Stomach smooth muscle (tissue), 2 donors: ENCODE data around the gene BTBD18.
"Not testable (repeated sequence)": the region's sequence is repeated elsewhere in the genome, so short reads cannot be mapped to it uniquely, and the experiment has no call there.

Experiments used
- H3K27ac ChIP-seq: one replicate; pipeline ENCODE4 v1.7.0; 2013; ENCODE audit warnings: mild to moderate bottlenecking, low read length, inconsistent platforms
- H3K27me3 ChIP-seq, 2 donors: one replicate each; pipeline ENCODE4 v1.7.0; 2013; ENCODE audit warnings: low read length in 2 of 2; ENCODE audit not compliant: insufficient read depth in 2 of 2, control insufficient read depth in 1 of 2
- H3K36me3 ChIP-seq, 2 donors: one replicate each; pipeline ENCODE4 v1.7.0; 2013; ENCODE audit warnings: low read length in 2 of 2; ENCODE audit not compliant: control insufficient read depth in 2 of 2, insufficient read depth in 2 of 2
- H3K4me1 ChIP-seq: one replicate; pipeline ENCODE4 v1.7.0; 2013; ENCODE audit warnings: low read length; ENCODE audit not compliant: control insufficient read depth, insufficient read depth
- H3K4me3 ChIP-seq, 2 donors: one replicate each; pipeline ENCODE4 v1.7.0; 2013; ENCODE audit warnings: low read length in 2 of 2
- H3K9ac ChIP-seq, 2 donors: one replicate each; pipeline ENCODE4 v1.7.0; 2013; ENCODE audit warnings: low read length in 2 of 2, mild to moderate bottlenecking in 1 of 2
- H3K9me3 ChIP-seq, 2 donors: one replicate each; pipeline ENCODE4 v1.7.0; 2013; ENCODE audit warnings: low read length in 2 of 2; ENCODE audit not compliant: control insufficient read depth in 2 of 2
- donor health status: healthy.
- donor health status: Pancreatic carcinoma.

BTBD18 gene

GRCh38 chr11:57732661-57733060 is 19.0 kb downstream of the BTBD18 start:
- Histone ChIP-seq H3K4me3 (no peak overlapping the region), H3K27ac (no peak overlapping the region), H3K4me1 (no peaks in the 10 kb centered on the region), H3K36me3 (peaks cover 3% of the 10 kb centered on the region in 2 donors), H3K27me3 (no peaks in the 10 kb centered on the region), H3K9me3 (no peaks in the 10 kb centered on the region), H3K9ac (no peak overlapping the region)

GRCh38 chr11:57729479-57729878 is 22.1 kb downstream of the BTBD18 start:
- Histone ChIP-seq H3K9me3 (no peaks in the 10 kb centered on the region), H3K27ac (no peak overlapping the region), H3K36me3 (no peaks in the 10 kb centered on the region), H3K27me3 (no peaks in the 10 kb centered on the region), H3K9ac (no peak overlapping the region), H3K4me3 (no peak overlapping the region), H3K4me1 (no peaks in the 10 kb centered on the region)

- Histone ChIP-seq H3K27me3 (no peaks in the 10 kb centered on the region), H3K36me3 (no peaks in the 10 kb centered on the region), H3K4me1 (no peaks in the 10 kb centered on the region), H3K9ac (no peak overlapping the region), H3K4me3 (no peak overlapping the region), H3K27ac (no peak overlapping the region), H3K9me3 (no peaks in the 10 kb centered on the region)
Observed at GRCh38 chr11:57728829-57729228, 22.8 kb downstream of the BTBD18 start.

- H3K27ac ChIP-seq, result no peak overlapping the region
- no peaks in the 10 kb centered on the region for H3K27me3 ChIP-seq
- no peak overlapping the region for H3K4me3 ChIP-seq
- H3K9me3 ChIP-seq, result no peaks in the 10 kb centered on the region
- no peak overlapping the region for H3K9ac ChIP-seq
- H3K4me1 ChIP-seq, result no peaks in the 10 kb centered on the region
- no peaks in the 10 kb centered on the region for H3K36me3 ChIP-seq
Observed at GRCh38 chr11:57727185-57727584, 24.4 kb downstream of the BTBD18 start.

- H3K4me1 ChIP-seq, result peaks cover 18% of the 10 kb centered on the region
- not testable (repeated sequence) for H3K27me3 ChIP-seq, H3K36me3 ChIP-seq, H3K27ac ChIP-seq, H3K4me3 ChIP-seq, H3K9ac ChIP-seq, H3K9me3 ChIP-seq
Observed at GRCh38 chr11:57716726-57717125, 34.9 kb downstream of the BTBD18 start.

GRCh38 chr11:57713835-57714234 is 37.8 kb downstream of the BTBD18 start:
- Histone ChIP-seq H3K27me3 (no peaks in the 10 kb centered on the region), H3K36me3 (no peaks in the 10 kb centered on the region), H3K4me1 (peaks cover 32% of the 10 kb centered on the region), H3K27ac (no peak overlapping the region), H3K9ac (no peak overlapping the region), H3K4me3 (peak overlapping the region; percentile 90 to 100), H3K9me3 (no peaks in the 10 kb centered on the region)

GRCh38 chr11:57712256-57713150 is 39.1 kb downstream of the BTBD18 start, which contains the start of gene TMX2:
Gene TMX2, plus strand, starts transcription at chr11:57712593. Its CDS starts 26 bp downstream, at chr11:57712619.
- Histone ChIP-seq H3K4me3 (peak within 1 kb of the TSS; percentile 90 to 100), H3K27me3 (no peaks in the 10 kb centered on the region), H3K36me3 (peaks cover 0 to 4% of the 10 kb centered on the region in 2 donors), H3K9ac (peak within 1 kb of the TSS; percentile 93 to 99), H3K4me1 (peaks cover 32% of the 10 kb centered on the region), H3K9me3 (no peaks in the 10 kb centered on the region), H3K27ac (peak within 1 kb of the TSS; percentile 87)

GRCh38 chr11:57711414-57712255 is 40.0 kb downstream of the BTBD18 start, which contains the start of gene MED19:
Gene MED19, minus strand, starts transcription at chr11:57712215. Its CDS starts 36 bp downstream, at chr11:57712179.
- Histone ChIP-seq H3K27me3 (no peaks in the 10 kb centered on the region), H3K27ac (peak within 1 kb of the TSS; percentile 87), H3K4me1 (peaks cover 32% of the 10 kb centered on the region), H3K4me3 (peak within 1 kb of the TSS; percentile 90 to 100), H3K9ac (peak within 1 kb of the TSS; percentile 93 to 99), H3K9me3 (no peaks in the 10 kb centered on the region), H3K36me3 (peaks cover 0 to 4% of the 10 kb centered on the region in 2 donors)

GRCh38 chr11:57709802-57710367 is 41.7 kb downstream of the BTBD18 start:
- no peak overlapping the region for H3K27ac ChIP-seq
- H3K27me3 ChIP-seq, result no peaks in the 10 kb centered on the region
- H3K4me3 ChIP-seq, result no peak overlapping the region
- peaks cover 3 to 5% of the 10 kb centered on the region in 2 donors for H3K36me3 ChIP-seq
- no peaks in the 10 kb centered on the region for H3K9me3 ChIP-seq
- H3K4me1 ChIP-seq, result peaks cover 32% of the 10 kb centered on the region
- H3K9ac ChIP-seq, result no peak overlapping the region

- H3K27me3 ChIP-seq, H3K27ac ChIP-seq, H3K4me3 ChIP-seq, H3K9me3 ChIP-seq, H3K9ac ChIP-seq, H3K4me1 ChIP-seq: not testable (repeated sequence)
- H3K36me3 ChIP-seq, result peaks cover 21 to 26% of the 10 kb centered on the region in 2 donors
Observed at GRCh38 chr11:57705432-57705831, 46.2 kb downstream of the BTBD18 start.
